Neural crest cell (in vitro differentiated cells): ENCODE data around the gene LLCFC1. TPM values are rescaled to one million over a fixed set of nuclear protein-coding genes. Genes with fewer than 3 reads are reported as not detected.

Source experiments
- DNase-seq: peaks from one replicate; pipeline ENCODE4 v3.0.0; 2021; ENCODE audit warnings: low read depth, mixed read lengths, low spot score
- H3K27ac Mint-ChIP-seq: one replicate; pipeline ENCODE4 v1.8.0; 2021; ENCODE audit warnings: mild to moderate bottlenecking, mixed read lengths; ENCODE audit not compliant: unreplicated experiment
- H3K27me3 Mint-ChIP-seq: 2 replicates; pipeline ENCODE4 v1.8.0; 2021; ENCODE audit warnings: low read depth, mild to moderate bottlenecking, mixed read lengths
- H3K36me3 Mint-ChIP-seq: 2 replicates; pipeline ENCODE4 v1.8.0; 2021; ENCODE audit warnings: low read depth, mild to moderate bottlenecking, mixed read lengths
- H3K4me1 Mint-ChIP-seq: 2 replicates; pipeline ENCODE4 v1.8.0; 2021; ENCODE audit warnings: mixed read lengths
- H3K4me3 Mint-ChIP-seq: one replicate; pipeline ENCODE4 v1.8.0; 2021; ENCODE audit warnings: mild to moderate bottlenecking, mixed read lengths
- H3K9me3 Mint-ChIP-seq: 2 replicates; pipeline ENCODE4 v1.8.0; 2021; ENCODE audit warnings: mixed read lengths
- long read RNA-seq: library from polyadenylated mRNA; unstranded; transcript quantifications from one replicate; pipeline ENCODE4 v2.0.0, GENCODE V29; 2020
- total RNA-seq: library from RNA; stranded (reverse); gene quantifications from 2 replicates; pipeline ENCODE4 v1.2.1, GENCODE V29; 2021
- TF ChIP-seq, protein P1 (sequence below): fragments of 200-600 bp; sonication (generic); conservative IDR thresholded peaks from 2 replicates; pipeline ENCODE4 v1.5.0; 2021; ENCODE audit warnings: antibody characterized with exemption, mild to moderate bottlenecking

Gene LLCFC1
- not detected in 2 replicates for total RNA-seq
- long read RNA-seq: 0 reads

DNA sequence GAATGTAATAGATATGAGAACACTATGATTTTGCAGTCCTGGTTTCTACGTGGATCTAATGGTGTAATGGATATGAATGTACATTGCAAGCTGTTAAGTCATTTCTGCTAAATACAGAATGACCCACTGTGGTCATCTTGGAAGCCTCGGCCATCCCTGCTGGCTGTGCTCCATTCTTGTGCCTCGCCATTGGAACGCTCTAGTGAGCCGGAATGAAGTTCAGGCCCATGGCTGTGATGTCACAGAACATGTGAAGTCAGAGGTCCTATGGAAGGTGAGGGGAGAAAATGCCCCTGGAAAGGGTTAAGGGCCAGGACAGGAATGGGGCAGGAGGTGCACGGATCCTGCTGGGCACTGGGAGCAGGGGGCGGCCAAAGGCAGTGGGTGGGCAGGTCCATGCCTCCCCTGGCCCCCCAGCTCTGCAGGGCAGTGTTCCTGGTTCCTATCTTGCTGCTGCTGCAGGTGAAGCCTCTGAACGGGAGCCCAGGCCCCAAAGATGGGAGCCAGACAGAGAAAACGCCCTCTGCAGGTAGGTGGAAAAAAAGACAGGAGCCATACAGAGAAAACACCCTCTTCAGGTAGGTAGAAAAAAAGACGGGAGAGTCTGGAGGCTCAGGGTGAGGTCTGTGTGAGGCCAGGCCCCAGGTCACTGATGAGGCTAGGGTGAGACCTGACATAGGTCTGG lies at the start of gene LLCFC1:
TSS of gene LLCFC1 (plus strand) at position 259 of the 685 bp plus-strand sequence. CDS start at position 397, 138 bp downstream.
- TF ChIP-seq, protein P1, sequence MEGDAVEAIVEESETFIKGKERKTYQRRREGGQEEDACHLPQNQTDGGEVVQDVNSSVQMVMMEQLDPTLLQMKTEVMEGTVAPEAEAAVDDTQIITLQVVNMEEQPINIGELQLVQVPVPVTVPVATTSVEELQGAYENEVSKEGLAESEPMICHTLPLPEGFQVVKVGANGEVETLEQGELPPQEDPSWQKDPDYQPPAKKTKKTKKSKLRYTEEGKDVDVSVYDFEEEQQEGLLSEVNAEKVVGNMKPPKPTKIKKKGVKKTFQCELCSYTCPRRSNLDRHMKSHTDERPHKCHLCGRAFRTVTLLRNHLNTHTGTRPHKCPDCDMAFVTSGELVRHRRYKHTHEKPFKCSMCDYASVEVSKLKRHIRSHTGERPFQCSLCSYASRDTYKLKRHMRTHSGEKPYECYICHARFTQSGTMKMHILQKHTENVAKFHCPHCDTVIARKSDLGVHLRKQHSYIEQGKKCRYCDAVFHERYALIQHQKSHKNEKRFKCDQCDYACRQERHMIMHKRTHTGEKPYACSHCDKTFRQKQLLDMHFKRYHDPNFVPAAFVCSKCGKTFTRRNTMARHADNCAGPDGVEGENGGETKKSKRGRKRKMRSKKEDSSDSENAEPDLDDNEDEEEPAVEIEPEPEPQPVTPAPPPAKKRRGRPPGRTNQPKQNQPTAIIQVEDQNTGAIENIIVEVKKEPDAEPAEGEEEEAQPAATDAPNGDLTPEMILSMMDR: peak; percentile 37
- no peaks in the 10 kb centered on the region for H3K36me3 Mint-ChIP-seq
- H3K4me3 Mint-ChIP-seq: no peak within 1 kb of the TSS
- H3K4me1 Mint-ChIP-seq: no peaks in the 10 kb centered on the region
- no peaks in the 10 kb centered on the region for H3K9me3 Mint-ChIP-seq
- peak within 1 kb of the TSS; percentile 81 for H3K27ac Mint-ChIP-seq
- DNase-seq: no peak
- H3K27me3 Mint-ChIP-seq: peaks cover 3% of the 10 kb centered on the region

DNA sequence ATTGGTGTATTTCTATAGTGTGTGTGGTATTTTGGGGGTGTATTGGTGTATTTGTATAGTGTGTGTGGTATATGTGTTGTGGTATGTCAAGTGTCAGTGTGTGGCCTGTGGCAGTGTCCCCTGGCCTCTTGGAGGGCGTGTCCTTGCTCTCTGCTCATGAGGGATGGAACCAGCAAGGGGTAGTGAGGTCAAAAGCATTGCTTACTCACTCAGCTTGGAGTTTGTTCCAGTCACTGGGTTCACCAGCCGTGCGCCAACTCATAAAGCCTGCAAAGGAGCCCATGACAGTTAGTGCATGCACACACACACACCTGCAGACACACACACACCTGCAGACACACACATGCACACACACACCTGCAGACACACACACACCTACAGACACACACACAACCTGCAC lies 49.5 kb upstream of the LLCFC1 start:
- no peak for DNase-seq
- no peak overlapping the region for H3K4me3 Mint-ChIP-seq
- H3K4me1 Mint-ChIP-seq: peaks cover 17% of the 10 kb centered on the region
- peaks cover 7% of the 10 kb centered on the region for H3K9me3 Mint-ChIP-seq
- H3K27ac Mint-ChIP-seq: no peak overlapping the region
- no peaks in the 10 kb centered on the region for H3K27me3 Mint-ChIP-seq
- TF ChIP-seq, protein P1: no peak
- H3K36me3 Mint-ChIP-seq: no peaks in the 10 kb centered on the region

DNA sequence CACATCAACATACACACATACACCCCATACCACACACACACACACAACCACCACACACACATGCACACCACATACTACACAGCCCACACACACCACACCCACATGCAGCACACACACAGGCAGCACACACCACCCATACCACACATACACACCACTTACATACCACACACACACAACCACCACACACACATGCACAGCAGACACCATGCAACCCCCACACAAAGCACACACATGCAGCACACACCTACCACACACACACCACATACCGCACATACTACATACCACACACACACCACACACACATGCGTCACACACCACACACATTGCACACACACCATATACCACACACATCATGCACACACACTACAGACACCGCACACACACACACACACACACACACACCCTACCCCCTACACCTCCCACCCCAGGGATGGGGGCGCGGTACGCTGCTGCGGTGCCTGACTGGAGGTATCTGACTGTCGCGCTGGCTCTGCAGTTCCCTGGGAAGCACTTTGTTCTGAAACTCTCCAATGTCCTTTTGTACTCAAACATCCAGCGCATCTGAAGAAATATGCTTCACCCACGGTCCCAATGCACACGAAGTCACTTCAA lies 48.3 kb upstream of the LLCFC1 start:
- Mint-ChIP-seq H3K4me1 (peaks cover 17% of the 10 kb centered on the region), H3K27ac (no peak overlapping the region), H3K36me3 (no peaks in the 10 kb centered on the region), H3K4me3 (no peak overlapping the region), H3K27me3 (no peaks in the 10 kb centered on the region), H3K9me3 (peaks cover 7% of the 10 kb centered on the region)
- TF ChIP-seq, protein P1: no peak
- DNase-seq: no peak

DNA sequence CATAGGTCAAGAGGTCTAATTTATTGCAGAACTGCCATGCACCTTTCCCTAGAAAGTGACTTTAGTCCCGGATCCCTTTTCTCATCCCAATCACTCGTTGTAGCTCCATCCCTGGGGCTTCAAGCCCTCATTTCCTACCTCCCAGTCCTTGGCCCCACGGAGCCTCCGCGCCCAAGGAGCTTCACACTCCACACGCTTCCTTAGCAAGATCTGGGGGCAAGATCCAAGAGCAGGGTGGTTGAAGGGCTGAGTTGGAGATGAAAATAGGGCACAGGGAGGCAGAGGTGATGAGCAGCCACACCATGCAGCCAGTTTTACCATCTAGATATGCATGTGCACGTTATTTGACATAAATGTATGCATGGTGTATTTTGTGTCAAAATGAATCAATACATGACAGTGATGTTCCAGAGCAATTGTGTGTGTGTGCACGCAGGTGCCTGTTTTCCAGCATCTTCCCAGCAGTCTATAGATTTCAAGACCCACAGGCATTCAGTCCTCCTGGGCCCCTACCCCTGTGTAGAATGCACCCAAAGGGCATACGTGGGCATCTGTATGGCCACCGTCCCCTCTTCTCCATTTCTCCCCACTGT lies 47.7 kb upstream of the LLCFC1 start:
- no peak for DNase-seq
- TF ChIP-seq, protein P1: no peak
- Mint-ChIP-seq H3K27me3 (peaks cover 4% of the 10 kb centered on the region), H3K4me3 (no peak overlapping the region), H3K4me1 (peaks cover 17% of the 10 kb centered on the region), H3K36me3 (no peaks in the 10 kb centered on the region), H3K27ac (no peak overlapping the region), H3K9me3 (peaks cover 7% of the 10 kb centered on the region)

DNA sequence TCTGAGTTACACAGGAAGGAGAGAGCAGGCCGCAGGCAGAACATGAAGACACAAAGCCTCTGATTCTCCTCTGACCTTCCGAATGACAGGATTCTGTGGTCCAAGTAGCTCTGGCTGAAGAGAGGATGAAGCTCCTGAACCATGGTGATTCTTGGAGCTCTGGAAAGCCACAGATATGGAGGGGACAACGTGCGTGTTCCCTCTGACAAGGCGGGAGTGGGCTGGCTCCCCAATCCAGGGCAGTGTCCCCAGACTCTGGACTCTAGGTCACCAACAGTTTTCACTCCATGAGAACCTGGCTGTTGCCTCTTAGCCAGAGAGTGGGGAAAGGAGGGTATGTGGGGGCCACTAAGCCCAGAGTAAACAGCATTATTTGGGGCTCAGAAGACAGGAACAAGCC lies 46.3 kb upstream of the LLCFC1 start:
- TF ChIP-seq, protein P1: no peak
- Mint-ChIP-seq H3K36me3 (no peaks in the 10 kb centered on the region), H3K4me3 (no peak overlapping the region), H3K27me3 (peaks cover 4% of the 10 kb centered on the region), H3K9me3 (peaks cover 3% of the 10 kb centered on the region), H3K27ac (no peak overlapping the region), H3K4me1 (peaks cover 13% of the 10 kb centered on the region)
- DNase-seq: no peak
